ENCODE measurements around the gene DLGAP5. TPM values are rescaled to one million over a fixed set of nuclear protein-coding genes. Genes with fewer than 3 reads are reported as not detected.

Gene DLGAP5
- total and polyA plus RNA-seq, 2 of the 13 experiments (the other 11 are each of a cell fraction or from before 2014, with no cell fraction given): 7.7 to 55.8 TPM

DNA sequence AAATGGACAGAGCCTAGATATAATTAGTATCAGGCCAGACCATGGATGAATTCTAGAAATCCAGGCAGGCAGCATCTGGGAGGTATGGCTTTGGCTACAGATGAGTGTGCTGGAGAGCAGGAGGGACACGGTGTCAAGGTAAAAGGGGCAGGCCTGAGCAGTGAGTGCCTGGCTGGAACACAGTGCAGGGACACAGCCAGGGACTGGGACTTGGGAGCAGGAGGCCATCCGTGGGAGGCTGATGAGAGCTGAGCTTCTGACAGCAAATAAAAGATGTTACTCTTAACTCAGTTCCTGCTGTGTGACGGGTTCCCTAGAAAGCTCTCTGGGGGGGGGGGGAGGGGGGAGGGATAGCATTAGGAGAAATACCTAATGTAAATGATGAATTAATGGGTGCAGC, 75.9 kb downstream of the DLGAP5 start:
- Histone ChIP-seq H3K9me3 (ENCODE audit: low read length) (no peaks in the 10 kb centered on the region), H3K27me3 (ENCODE audit: control insufficient read depth in 1 of 2, insufficient read depth in 2 of 2, low read length in 2 of 2) (no peaks in the 10 kb centered on the region), H3K4me3 (replicated peaks in 1 of 3; ENCODE audit: insufficient read depth in 1 of 3, low read depth in 2 of 3, low read length in 3 of 3) (no peak overlapping the region; a peak in 1 of 6 replicates), H3K9ac (ENCODE audit: insufficient read depth, low read depth, low read length) (no peak overlapping the region), H2AFZ (ENCODE audit: low read length) (no peak overlapping the region), H3K79me2 (ENCODE audit: insufficient read depth, low read length) (no peaks in the 10 kb centered on the region), H3K36me3 (replicated peaks in 1 of 2; ENCODE audit: control insufficient read depth in 1 of 2, insufficient read depth in 2 of 2, low read length in 2 of 2) (no peaks in the 10 kb centered on the region), H3K4me1 (ENCODE audit: insufficient read depth, low read length) (peaks cover 55% of the 10 kb centered on the region), H3K27ac (ENCODE audit: extremely low read length, insufficient read depth, low read length) (peak overlapping the region; percentile 21), H4K20me1 (ENCODE audit: insufficient read depth, low read length) (no peaks in the 10 kb centered on the region), H3K4me2 (ENCODE audit: low read depth, low read length) (0 out of 2 replicates have a peak overlapping the region, but pooled peaks have one; percentile 24)
- intact Hi-C loops (cut with micrococcal nuclease; ENCODE audit: unreplicated experiment): loop anchor here (2.0 kb wide), 1 partner anchor 13 kb away; the partner anchor contains the start of gene LGALS3
- no peak for DNase-seq (ENCODE audit: low spot score)
- peak; percentile 53 for ATAC-seq
- WGBS (ENCODE audit: low lambda C conversion rate): 25% methylated on average over 3 of the region's 3 CpGs
- in situ Hi-C loops (cut with HindIII; ENCODE audit: extremely low pct_ligation_motif_present, low pct_unique_long_range_greater_than_20kb): no loop called here
- CTCF ChIA-PET (ENCODE audit: low intra/inter-chr PET ratio, low total read pairs): no interaction called here
- BruUV-seq (replicated peaks): no TSS peak
- POLR2A ChIA-PET: interaction anchor here (2.1 to 3.9 kb wide), 2 partner anchors 8 to 12 kb away, joined by 9 to 19 read pairs; no protein-coding TSS in a partner anchor
- TF ChIP-seq ZNF747 (CRISPR knock-in tag; IDR thresholded peaks at IDR 0.05; ENCODE audit: borderline replicate concordance) (no peak), ZNF275 (CRISPR knock-in tag; IDR thresholded peaks at IDR 0.05; ENCODE audit: borderline replicate concordance) (no peak), ZNF234 (CRISPR knock-in tag; conservative IDR thresholded peaks at IDR 0.05) (no peak), NKX3-1 (CRISPR knock-in tag; IDR thresholded peaks at IDR 0.05) (no peak), ZNF121 (CRISPR knock-in tag; IDR thresholded peaks at IDR 0.05) (peak; percentile 74), KDM2A (CRISPR knock-in tag; IDR thresholded peaks at IDR 0.05; ENCODE audit: borderline replicate concordance, low read depth) (no peak), NONO (IDR thresholded peaks at IDR 0.05) (no peak), NONO (CRISPR knock-in tag; conservative IDR thresholded peaks at IDR 0.05) (no peak), ZNF737 (CRISPR knock-in tag; IDR thresholded peaks at IDR 0.05; ENCODE audit: borderline replicate concordance) (no peak)
- TF ChIP-seq, protein P1, sequence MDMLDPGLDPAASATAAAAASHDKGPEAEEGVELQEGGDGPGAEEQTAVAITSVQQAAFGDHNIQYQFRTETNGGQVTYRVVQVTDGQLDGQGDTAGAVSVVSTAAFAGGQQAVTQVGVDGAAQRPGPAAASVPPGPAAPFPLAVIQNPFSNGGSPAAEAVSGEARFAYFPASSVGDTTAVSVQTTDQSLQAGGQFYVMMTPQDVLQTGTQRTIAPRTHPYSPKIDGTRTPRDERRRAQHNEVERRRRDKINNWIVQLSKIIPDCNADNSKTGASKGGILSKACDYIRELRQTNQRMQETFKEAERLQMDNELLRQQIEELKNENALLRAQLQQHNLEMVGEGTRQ (IDR thresholded peaks at IDR 0.05; ENCODE audit: low read depth, low read length): no peak
- TF ChIP-seq, protein P1 (CRISPR knock-in tag; IDR thresholded peaks at IDR 0.05; ENCODE audit: borderline replicate concordance): no peak
- TF ChIP-seq, protein P2, sequence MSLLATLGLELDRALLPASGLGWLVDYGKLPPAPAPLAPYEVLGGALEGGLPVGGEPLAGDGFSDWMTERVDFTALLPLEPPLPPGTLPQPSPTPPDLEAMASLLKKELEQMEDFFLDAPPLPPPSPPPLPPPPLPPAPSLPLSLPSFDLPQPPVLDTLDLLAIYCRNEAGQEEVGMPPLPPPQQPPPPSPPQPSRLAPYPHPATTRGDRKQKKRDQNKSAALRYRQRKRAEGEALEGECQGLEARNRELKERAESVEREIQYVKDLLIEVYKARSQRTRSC (CRISPR knock-in tag; IDR thresholded peaks at IDR 0.05; ENCODE audit: low read depth): no peak
- TF ChIP-seq, protein P3, sequence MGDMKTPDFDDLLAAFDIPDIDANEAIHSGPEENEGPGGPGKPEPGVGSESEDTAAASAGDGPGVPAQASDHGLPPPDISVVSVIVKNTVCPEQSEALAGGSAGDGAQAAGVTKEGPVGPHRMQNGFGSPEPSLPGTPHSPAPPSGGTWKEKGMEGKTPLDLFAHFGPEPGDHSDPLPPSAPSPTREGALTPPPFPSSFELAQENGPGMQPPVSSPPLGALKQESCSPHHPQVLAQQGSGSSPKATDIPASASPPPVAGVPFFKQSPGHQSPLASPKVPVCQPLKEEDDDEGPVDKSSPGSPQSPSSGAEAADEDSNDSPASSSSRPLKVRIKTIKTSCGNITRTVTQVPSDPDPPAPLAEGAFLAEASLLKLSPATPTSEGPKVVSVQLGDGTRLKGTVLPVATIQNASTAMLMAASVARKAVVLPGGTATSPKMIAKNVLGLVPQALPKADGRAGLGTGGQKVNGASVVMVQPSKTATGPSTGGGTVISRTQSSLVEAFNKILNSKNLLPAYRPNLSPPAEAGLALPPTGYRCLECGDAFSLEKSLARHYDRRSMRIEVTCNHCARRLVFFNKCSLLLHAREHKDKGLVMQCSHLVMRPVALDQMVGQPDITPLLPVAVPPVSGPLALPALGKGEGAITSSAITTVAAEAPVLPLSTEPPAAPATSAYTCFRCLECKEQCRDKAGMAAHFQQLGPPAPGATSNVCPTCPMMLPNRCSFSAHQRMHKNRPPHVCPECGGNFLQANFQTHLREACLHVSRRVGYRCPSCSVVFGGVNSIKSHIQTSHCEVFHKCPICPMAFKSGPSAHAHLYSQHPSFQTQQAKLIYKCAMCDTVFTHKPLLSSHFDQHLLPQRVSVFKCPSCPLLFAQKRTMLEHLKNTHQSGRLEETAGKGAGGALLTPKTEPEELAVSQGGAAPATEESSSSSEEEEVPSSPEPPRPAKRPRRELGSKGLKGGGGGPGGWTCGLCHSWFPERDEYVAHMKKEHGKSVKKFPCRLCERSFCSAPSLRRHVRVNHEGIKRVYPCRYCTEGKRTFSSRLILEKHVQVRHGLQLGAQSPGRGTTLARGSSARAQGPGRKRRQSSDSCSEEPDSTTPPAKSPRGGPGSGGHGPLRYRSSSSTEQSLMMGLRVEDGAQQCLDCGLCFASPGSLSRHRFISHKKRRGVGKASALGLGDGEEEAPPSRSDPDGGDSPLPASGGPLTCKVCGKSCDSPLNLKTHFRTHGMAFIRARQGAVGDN (CRISPR knock-in tag; IDR thresholded peaks at IDR 0.05): peak; percentile 42
- FAIRE-seq: no peak
